ENCODE measurements around the gene NDRG4.

NDRG4 gene

DNA sequence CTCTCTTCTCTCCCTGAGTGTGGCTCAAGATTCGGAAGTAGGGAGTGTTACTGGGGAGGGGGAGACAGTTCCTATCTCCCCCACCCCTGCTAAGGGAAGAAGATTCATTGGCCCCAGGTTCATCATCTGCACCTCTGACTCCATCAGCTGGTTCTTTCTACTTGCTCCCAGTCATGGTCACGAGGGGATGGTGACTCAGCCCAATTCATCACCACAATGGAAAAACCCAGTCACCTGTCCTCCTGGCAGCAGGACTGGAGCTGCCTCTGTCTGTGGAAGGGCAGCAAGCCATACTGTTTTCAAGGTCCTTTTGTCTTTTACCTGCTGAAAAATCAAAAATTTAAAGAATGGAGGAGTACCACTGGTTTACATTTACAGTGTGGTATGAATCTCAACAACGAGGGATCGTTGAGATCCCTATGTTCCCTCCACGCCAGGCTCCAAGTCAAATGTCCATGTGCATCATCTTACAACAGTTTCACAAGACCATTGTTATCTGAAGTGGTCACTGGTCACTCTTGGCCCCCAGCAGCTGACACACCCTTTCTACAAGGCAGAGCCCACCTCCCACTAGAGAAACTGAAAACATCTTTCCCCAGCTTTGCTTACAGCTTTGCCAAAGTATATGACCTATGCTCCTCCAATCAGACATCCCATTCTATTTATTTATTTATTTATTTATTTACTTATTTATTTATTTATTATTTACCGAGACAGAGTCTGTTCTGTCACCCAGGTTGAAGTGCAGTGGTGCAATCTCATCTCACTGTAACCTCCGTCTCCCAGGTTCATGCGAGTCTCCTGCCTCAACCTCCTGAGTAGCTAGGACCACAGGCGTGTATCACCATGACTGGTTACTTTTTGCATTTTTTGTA lies 40.4 kb upstream of the NDRG4 start:
- H3K9ac ChIP-seq (ENCODE audit: low read length): no peak overlapping the region
- no peaks in the 10 kb centered on the region for H3K9me3 ChIP-seq (ENCODE audit: low read length)
- H3K4me3 ChIP-seq (ENCODE audit: low read depth in 1 of 2, low read length in 2 of 2): no peak overlapping the region
- peaks cover 2% of the 10 kb centered on the region for H3K4me1 ChIP-seq (ENCODE audit: insufficient read depth, low read length)
- H3K27me3 ChIP-seq (ENCODE audit: control insufficient read depth in 1 of 2, insufficient read depth in 2 of 2, low read length in 2 of 2): peaks cover 3 to 19% of the 10 kb centered on the region in 2 donors
- H3K36me3 ChIP-seq (ENCODE audit: insufficient read depth, low read length): no peaks in the 10 kb centered on the region
- H3K27ac ChIP-seq (ENCODE audit: low read depth, low read length): no peak overlapping the region

GRCh38 chr16:58460219-58460610 lies 39.7 kb upstream of the NDRG4 start:
- Histone ChIP-seq H3K4me3 (ENCODE audit: low read depth in 1 of 2, low read length in 2 of 2) (no peak overlapping the region), H3K4me1 (ENCODE audit: insufficient read depth, low read length) (peaks cover 7% of the 10 kb centered on the region), H3K9ac (ENCODE audit: low read length) (no peak overlapping the region), H3K9me3 (ENCODE audit: low read length) (no peaks in the 10 kb centered on the region), H3K27me3 (ENCODE audit: control insufficient read depth in 1 of 2, insufficient read depth in 2 of 2, low read length in 2 of 2) (peaks cover 9 to 26% of the 10 kb centered on the region in 2 donors), H3K36me3 (ENCODE audit: insufficient read depth, low read length) (no peaks in the 10 kb centered on the region), H3K27ac (ENCODE audit: low read depth, low read length) (no peak overlapping the region)

- H3K4me1 ChIP-seq (ENCODE audit: insufficient read depth, low read length): peaks cover 7% of the 10 kb centered on the region
- H3K27me3 ChIP-seq (ENCODE audit: control insufficient read depth in 1 of 2, insufficient read depth in 2 of 2, low read length in 2 of 2): peaks cover 17 to 34% of the 10 kb centered on the region in 2 donors
- H3K4me3 ChIP-seq (ENCODE audit: low read depth in 1 of 2, low read length in 2 of 2): no peak overlapping the region
- H3K9me3 ChIP-seq (ENCODE audit: low read length): no peaks in the 10 kb centered on the region
- H3K27ac ChIP-seq (ENCODE audit: low read depth, low read length): no peak overlapping the region
- H3K9ac ChIP-seq (ENCODE audit: low read length): no peak overlapping the region
- H3K36me3 ChIP-seq (ENCODE audit: insufficient read depth, low read length): no peaks in the 10 kb centered on the region
Measured at GRCh38 chr16:58461056-58461455, 38.9 kb upstream of the NDRG4 start.

- Histone ChIP-seq H3K27ac (ENCODE audit: low read depth, low read length) (no peak overlapping the region), H3K27me3 (ENCODE audit: control insufficient read depth in 1 of 2, insufficient read depth in 2 of 2, low read length in 2 of 2) (peaks cover 21 to 40% of the 10 kb centered on the region in 2 donors), H3K36me3 (ENCODE audit: insufficient read depth, low read length) (no peaks in the 10 kb centered on the region), H3K9me3 (ENCODE audit: low read length) (no peaks in the 10 kb centered on the region), H3K9ac (ENCODE audit: low read length) (no peak overlapping the region), H3K4me1 (ENCODE audit: insufficient read depth, low read length) (peaks cover 7% of the 10 kb centered on the region), H3K4me3 (ENCODE audit: low read depth in 1 of 2, low read length in 2 of 2) (no peak overlapping the region)
Measured at GRCh38 chr16:58461640-58462039, 38.3 kb upstream of the NDRG4 start.

DNA sequence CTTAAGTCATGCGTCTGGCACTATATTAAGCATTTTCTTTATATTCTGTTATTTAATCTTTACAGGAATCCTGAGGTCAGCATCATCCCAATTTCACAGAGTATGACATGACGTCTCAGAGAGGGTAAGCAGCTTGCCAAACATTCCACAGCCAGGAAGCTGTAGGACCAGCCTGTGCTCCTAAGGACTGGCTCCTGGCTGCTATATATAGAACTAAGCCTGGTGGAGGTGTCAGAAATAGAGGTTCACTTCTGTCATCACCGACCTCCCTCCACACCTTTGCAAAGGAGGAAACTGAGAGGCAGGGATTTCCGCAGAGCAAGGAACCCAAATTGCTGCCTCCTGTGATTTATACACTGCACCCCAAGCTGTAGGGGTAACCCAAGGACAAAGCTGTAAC lies 37.9 kb upstream of the NDRG4 start:
- Histone ChIP-seq H3K36me3 (ENCODE audit: insufficient read depth, low read length) (no peaks in the 10 kb centered on the region), H3K4me3 (ENCODE audit: low read depth in 1 of 2, low read length in 2 of 2) (no peak overlapping the region), H3K9ac (ENCODE audit: low read length) (no peak overlapping the region), H3K9me3 (ENCODE audit: low read length) (no peaks in the 10 kb centered on the region), H3K4me1 (ENCODE audit: insufficient read depth, low read length) (peaks cover 7% of the 10 kb centered on the region), H3K27ac (ENCODE audit: low read depth, low read length) (no peak overlapping the region), H3K27me3 (ENCODE audit: control insufficient read depth in 1 of 2, insufficient read depth in 2 of 2, low read length in 2 of 2) (peaks cover 26 to 43% of the 10 kb centered on the region in 2 donors)

- Histone ChIP-seq H3K36me3 (ENCODE audit: insufficient read depth, low read length) (no peaks in the 10 kb centered on the region), H3K9me3 (ENCODE audit: low read length) (no peaks in the 10 kb centered on the region), H3K27ac (ENCODE audit: low read depth, low read length) (no peak overlapping the region), H3K27me3 (ENCODE audit: control insufficient read depth in 1 of 2, insufficient read depth in 2 of 2, low read length in 2 of 2) (peaks cover 26 to 45% of the 10 kb centered on the region in 2 donors), H3K4me3 (ENCODE audit: low read depth in 1 of 2, low read length in 2 of 2) (no peak overlapping the region), H3K9ac (ENCODE audit: low read length) (no peak overlapping the region), H3K4me1 (ENCODE audit: insufficient read depth, low read length) (peaks cover 7% of the 10 kb centered on the region)
Measured at GRCh38 chr16:58462499-58462996, 37.4 kb upstream of the NDRG4 start.

DNA sequence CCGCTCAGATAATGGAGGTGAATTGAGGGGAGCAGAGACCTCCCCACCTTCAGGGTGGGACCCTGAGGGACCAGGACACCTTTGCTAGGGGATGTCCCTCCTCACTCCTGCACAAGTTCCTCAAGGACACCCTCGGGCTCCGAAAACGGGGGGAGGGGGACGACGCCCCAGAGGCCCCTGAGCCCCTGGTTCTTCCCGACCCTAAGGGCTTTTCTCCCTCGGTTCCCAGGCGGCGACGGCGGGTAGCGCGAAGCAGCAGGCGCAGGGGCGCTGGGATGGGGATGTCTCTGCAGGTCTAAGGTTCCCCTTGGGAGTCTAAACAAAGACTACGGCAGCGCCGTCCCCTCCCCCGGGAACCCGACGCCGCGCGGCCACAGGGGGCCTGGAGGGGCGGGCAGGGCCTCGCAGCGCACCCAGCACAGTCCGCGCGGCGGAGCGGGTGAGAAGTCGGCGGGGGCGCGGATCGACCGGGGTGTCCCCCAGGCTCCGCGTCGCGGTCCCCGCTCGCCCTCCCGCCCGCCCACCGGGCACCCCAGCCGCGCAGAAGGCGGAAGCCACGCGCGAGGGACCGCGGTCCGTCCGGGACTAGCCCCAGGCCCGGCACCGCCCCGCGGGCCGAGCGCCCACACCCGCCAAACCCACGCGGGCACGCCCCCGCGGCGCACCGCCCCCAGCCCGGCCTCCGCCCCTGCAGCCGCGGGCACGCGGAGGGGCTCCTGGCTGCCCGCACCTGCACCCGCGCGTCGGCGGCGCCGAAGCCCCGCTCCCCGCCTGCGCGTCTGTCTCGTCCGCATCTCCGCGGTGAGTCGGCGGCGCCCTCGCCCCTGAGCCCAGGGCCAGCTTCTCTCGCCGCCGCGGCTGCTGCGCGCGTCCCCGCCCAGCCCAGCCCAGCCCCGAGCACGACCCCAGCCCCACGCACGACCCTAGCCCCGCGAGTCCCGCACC lies 36.7 kb upstream of the NDRG4 start:
- peaks cover 7% of the 10 kb centered on the region for H3K4me1 ChIP-seq (ENCODE audit: insufficient read depth, low read length)
- H3K27me3 ChIP-seq (ENCODE audit: control insufficient read depth in 1 of 2, insufficient read depth in 2 of 2, low read length in 2 of 2): peaks cover 26 to 52% of the 10 kb centered on the region in 2 donors
- no peaks in the 10 kb centered on the region for H3K36me3 ChIP-seq (ENCODE audit: insufficient read depth, low read length)

DNA sequence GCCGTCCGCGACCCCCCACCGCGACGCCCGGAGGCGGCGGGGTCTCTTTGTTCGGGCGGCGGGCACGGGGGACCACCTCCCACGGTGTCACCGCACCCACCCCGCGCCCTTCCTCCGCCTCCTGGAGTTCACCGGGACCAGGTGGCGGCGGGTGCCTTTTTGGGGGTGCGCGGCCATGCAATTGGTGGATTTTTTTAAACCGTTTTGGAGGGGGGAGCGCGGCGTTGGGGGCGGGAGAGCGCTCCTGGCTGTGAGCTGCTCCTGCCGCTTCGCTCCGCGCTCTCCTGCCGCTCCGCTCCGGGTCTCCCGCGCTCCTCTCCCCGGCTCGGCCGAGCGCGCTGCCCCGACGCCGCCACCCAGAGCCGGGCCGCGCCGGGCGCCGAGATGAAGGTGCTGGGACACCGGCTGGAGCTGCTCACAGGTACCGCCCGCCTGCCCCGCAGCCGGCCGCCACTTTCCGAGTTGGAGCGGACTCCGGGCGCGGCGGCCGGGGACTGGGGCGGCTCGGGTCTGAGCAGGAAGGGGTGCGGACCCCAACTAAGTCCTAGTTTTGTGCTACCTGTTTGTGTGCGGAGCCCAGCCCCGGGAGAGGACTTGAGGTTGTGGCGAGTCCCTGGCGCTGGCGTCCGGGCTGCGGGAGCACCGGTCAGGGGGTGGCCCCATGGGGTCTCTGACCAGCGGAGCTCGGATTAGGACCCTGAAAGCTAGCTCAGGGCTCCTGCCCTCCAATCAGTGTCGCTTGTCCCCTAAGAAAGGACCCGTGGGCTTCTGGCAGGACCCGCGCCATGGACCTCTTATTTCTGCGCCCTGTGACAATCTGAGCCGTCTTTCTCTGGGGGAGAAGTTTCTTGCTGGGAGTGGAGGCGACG lies 35.7 kb upstream of the NDRG4 start:
- Histone ChIP-seq H3K9me3 (ENCODE audit: low read length) (no peaks in the 10 kb centered on the region), H3K4me1 (ENCODE audit: insufficient read depth, low read length) (peaks cover 7% of the 10 kb centered on the region), H3K27me3 (ENCODE audit: control insufficient read depth in 1 of 2, insufficient read depth in 2 of 2, low read length in 2 of 2) (peaks cover 26 to 53% of the 10 kb centered on the region in 2 donors), H3K36me3 (ENCODE audit: insufficient read depth, low read length) (no peaks in the 10 kb centered on the region), H3K9ac (ENCODE audit: low read length) (no peak overlapping the region), H3K4me3 (ENCODE audit: low read depth in 1 of 2, low read length in 2 of 2) (peak overlapping the region; percentile 18 to 47), H3K27ac (ENCODE audit: low read depth, low read length) (no peak overlapping the region)

More for the DNA sequence above, 36.7 kb upstream of the NDRG4 start:
- Histone ChIP-seq H3K9me3 (ENCODE audit: low read length) (no peaks in the 10 kb centered on the region), H3K4me3 (ENCODE audit: low read depth in 1 of 2, low read length in 2 of 2) (peak overlapping the region in 1 of 2 donors; percentile 47), H3K9ac (ENCODE audit: low read length) (no peak overlapping the region), H3K27ac (ENCODE audit: low read depth, low read length) (no peak overlapping the region)

DNA sequence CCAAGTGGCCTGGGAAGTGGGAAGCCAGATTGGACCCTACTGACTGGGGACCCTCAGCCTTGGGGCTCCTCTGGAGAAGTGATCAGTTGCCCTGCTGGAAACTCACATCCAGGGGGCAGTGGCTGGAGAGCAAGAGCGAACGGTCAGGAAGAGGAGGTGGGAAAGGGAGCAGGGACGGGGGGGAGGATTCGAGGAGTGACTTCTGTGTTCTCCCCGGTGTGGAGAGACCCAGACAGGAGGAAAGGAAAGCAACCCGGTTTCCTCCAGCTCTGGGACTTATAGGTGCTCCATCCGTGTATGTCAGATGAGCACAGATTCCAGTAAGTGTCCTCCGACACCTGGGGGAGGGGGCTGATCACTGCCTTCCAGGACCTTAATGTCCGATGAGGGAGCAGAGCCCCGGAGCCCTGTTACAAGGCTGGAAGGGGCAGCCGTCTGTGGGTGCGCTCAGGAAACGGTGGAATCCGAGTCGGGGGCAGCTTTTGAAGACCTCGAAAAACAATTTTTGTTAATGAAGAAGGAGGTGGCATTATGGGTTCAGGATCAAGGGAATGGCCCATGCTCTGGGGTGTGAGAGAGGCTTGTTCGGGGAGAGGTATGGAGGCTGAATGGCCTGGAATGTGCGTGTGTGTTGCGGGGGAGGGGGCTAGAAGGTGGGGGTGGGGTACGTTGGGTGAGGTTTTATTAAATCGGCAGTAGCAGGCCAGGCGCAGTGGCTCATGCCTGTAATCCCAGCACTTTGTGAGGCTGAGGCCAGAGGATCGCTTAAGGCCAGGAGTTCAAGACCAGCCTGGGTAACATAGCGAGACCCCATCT lies 34.8 kb upstream of the NDRG4 start:
- Histone ChIP-seq H3K36me3 (ENCODE audit: insufficient read depth, low read length) (no peaks in the 10 kb centered on the region), H3K27ac (ENCODE audit: low read depth, low read length) (no peak overlapping the region), H3K4me1 (ENCODE audit: insufficient read depth, low read length) (peaks cover 7% of the 10 kb centered on the region), H3K9me3 (ENCODE audit: low read length) (no peaks in the 10 kb centered on the region), H3K4me3 (ENCODE audit: low read depth in 1 of 2, low read length in 2 of 2) (peak overlapping the region in 1 of 2 donors; percentile 18), H3K9ac (ENCODE audit: low read length) (no peak overlapping the region), H3K27me3 (ENCODE audit: control insufficient read depth in 1 of 2, insufficient read depth in 2 of 2, low read length in 2 of 2) (peaks cover 26 to 53% of the 10 kb centered on the region in 2 donors)

DNA sequence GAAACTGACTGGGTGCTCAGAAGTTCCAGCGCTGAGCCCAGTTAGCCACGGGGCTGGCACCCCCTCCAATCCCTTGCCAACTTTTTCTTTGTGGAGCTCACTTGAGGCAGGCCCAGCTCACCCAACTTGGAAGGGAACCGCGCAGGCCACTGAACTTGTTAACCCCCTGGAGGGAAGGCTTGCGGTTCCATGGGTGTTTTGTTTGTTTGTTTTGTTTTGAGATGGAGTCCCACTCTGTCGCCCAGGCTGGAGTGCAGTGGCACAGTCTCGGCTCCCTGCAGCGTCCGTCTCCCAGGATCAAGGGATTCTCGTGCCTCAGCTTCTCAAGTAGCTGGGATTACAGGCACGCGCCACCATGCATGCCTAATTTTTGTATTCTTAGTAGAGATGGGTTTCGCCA lies 34.1 kb upstream of the NDRG4 start:
- Histone ChIP-seq H3K4me1 (ENCODE audit: insufficient read depth, low read length) (peaks cover 7% of the 10 kb centered on the region), H3K27ac (ENCODE audit: low read depth, low read length) (no peak overlapping the region), H3K9me3 (ENCODE audit: low read length) (no peaks in the 10 kb centered on the region), H3K36me3 (ENCODE audit: insufficient read depth, low read length) (no peaks in the 10 kb centered on the region), H3K9ac (ENCODE audit: low read length) (no peak overlapping the region), H3K4me3 (ENCODE audit: low read depth in 1 of 2, low read length in 2 of 2) (no peak overlapping the region), H3K27me3 (ENCODE audit: control insufficient read depth in 1 of 2, insufficient read depth in 2 of 2, low read length in 2 of 2) (peaks cover 26 to 53% of the 10 kb centered on the region in 2 donors)

All from muscle layer of colon (tissue), 2 donors.